ENCODE data around the gene TBC1D16.

Gene TBC1D16, protein sequence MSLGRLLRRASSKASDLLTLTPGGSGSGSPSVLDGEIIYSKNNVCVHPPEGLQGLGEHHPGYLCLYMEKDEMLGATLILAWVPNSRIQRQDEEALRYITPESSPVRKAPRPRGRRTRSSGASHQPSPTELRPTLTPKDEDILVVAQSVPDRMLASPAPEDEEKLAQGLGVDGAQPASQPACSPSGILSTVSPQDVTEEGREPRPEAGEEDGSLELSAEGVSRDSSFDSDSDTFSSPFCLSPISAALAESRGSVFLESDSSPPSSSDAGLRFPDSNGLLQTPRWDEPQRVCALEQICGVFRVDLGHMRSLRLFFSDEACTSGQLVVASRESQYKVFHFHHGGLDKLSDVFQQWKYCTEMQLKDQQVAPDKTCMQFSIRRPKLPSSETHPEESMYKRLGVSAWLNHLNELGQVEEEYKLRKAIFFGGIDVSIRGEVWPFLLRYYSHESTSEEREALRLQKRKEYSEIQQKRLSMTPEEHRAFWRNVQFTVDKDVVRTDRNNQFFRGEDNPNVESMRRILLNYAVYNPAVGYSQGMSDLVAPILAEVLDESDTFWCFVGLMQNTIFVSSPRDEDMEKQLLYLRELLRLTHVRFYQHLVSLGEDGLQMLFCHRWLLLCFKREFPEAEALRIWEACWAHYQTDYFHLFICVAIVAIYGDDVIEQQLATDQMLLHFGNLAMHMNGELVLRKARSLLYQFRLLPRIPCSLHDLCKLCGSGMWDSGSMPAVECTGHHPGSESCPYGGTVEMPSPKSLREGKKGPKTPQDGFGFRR
- total RNA-seq: 7.4 to 46.0 (median 15.9) reads per million in 4 experiments

- DNase-seq: no peak
Observed at GRCh38 chr17:80035687-80035936, at the start of gene TBC1D16. TBC1D16 (minus strand) TSS chr17:80035872; CDS start chr17:80013547, 22,325 bp downstream.

GRCh38 chr17:80084773-80085172, 49.1 kb upstream of the TBC1D16 start:
- no peak for DNase-seq

DNA sequence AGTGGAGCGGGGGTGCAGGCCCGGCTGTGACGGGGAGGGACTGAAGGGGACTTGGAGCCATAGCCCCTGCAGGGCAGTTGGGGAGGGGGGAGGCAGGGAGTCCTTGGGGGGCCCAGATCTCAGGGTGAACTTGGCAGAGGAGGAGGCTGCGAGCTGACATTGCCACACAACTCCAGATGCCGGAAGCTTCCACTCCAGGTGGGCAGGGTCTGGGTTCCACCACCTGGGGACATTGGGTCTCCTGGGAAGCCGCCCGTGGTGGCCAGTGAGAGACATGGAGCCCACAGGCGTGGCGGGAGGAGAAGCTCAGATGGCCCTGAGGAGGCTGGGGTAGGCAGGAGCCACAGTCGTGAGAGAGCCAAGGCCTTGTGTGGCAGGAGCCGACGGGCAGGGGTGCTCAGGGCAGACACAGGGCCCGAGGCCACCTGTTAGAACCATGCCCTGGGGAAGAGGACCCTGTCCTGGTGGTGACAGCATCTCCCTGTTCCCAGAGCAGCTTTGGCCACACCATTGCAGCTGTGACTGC, 47.5 kb upstream of the TBC1D16 start:
- no peak for DNase-seq

DNA sequence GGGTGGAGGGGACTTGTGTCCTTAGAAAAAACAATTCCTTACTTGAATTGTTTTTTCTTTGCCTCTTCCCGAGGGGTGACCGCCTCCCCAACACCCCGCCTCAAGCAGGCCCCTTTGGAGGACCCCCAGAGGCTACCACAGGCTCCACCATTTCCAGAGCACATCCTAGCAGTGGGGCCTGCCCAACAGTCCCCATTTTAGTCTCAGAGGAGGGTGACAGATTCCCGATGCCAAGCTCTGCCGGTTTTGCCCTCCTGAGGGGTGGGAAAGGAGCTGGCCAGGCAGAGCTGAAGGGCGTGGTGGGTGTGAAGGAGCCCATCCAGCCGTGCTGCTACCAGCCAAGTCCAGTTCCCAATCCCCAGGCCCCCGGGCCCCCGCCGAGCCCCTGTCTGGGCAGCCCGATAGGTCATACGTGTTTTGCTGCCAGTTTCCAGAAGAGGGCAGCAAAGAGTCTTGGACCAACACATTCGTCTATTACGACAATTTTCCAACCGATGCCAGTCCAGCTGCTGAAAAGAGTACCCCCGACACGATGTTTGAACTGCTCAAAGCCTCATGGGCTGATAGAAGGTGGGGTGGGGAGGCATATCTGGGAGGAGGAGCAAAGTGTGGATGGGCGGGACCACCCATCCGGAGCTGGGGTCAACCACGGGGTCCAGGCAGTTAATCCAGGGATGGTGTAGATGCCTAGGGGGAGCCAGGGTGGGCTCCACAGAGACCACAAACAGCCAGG, 46.9 kb upstream of the TBC1D16 start:
- DNase-seq: peak; percentile 34

GRCh38 chr17:80081596-80081995, 45.9 kb upstream of the TBC1D16 start:
- no peak for DNase-seq

- no peak for DNase-seq
Observed at GRCh38 chr17:80080081-80080480, 44.4 kb upstream of the TBC1D16 start.

DNA sequence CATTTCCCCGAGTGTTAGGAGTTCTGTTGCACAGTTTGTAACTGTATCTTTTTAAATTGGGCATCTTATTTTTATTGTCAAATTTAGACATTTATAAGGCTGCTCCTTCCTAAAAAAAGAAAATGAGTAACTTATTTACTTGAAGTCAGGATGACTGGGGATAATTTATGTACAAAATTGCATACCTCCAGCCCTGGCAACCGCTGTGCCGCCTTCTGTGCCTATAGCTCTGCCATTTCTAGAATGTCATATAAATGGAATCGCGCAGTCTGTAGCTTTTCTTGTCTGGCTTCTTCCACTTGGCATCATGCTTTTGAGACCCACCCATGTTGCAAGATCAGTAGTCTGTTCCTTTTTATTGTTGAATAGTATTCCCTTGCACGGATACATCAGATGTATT, 36.7 kb upstream of the TBC1D16 start:
- no peak for DNase-seq

- no peak for DNase-seq
Observed at GRCh38 chr17:80071116-80071841, 35.6 kb upstream of the TBC1D16 start.

- no peak for DNase-seq
Observed at GRCh38 chr17:80070375-80071115, 34.9 kb upstream of the TBC1D16 start.

DNA sequence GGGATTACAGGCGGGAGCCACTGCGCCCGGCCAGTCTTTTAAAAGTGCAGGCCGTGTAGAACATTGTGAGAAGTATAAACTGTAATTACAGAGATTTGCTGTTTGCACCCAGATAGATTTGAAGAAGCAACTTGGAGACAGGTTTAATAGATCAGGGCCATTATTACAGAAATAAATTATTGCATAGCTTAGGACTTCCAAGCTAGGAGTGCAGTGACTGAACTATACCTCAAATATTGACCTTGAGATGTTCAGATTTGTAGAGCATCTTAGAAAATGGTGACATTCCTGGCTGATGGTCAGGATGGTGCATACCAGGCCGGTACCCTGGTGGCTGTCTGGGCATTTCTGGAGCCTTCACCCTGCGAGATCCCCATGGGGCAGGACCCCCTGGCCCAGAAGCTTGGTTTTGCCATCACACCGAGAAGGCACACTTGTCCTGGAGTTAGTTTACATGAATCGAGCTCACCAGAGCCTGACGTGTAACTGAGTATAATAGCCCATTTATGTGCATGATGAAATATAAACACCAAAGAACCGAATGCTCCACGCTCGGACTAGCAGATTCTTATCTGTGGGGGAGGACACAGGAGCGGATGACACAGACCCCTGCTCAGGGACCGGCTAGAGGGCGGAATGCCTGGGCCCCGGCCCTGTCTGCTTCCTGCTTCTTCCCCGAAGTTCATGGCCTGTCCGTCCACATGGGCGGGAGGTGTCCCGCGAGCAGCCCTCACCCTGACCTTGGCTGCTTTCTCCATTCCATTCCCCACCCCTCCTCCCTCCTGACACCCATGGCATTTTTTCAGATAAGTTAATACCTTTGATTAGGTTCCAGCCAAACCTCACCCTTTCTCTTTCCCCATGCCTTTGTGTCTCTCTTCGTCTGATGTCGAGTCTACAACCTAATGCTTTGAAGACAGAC, 32.9 kb upstream of the TBC1D16 start:
- no peak for DNase-seq

DNA sequence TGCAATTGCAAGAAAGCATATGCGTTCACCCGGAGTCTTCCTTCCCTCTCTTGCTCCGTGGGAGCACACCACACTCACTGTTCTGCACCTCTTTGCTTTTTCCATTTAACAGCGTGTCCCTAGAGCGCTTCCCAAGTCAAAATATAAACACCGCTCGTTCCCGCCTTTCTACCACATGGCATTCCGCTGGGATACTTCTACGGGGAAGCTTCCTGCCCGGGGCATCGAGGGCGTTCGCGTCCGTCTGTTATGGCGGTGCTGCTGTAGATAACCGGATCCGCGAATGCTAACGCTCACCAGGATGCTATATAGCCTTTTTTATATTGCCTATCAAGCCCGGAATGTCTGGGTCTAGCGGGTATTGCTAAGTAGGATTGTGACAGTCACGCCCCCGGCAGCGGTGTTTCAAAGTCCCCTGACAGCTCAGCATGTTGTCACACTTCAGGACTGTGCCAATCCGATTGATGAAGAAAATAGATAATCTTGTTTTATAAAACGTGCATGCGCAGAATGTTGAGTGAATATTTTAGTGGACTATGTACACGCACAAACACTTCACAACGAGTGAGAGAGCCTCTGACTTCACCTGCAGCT, 31.8 kb upstream of the TBC1D16 start:
- no peak for DNase-seq

DNA sequence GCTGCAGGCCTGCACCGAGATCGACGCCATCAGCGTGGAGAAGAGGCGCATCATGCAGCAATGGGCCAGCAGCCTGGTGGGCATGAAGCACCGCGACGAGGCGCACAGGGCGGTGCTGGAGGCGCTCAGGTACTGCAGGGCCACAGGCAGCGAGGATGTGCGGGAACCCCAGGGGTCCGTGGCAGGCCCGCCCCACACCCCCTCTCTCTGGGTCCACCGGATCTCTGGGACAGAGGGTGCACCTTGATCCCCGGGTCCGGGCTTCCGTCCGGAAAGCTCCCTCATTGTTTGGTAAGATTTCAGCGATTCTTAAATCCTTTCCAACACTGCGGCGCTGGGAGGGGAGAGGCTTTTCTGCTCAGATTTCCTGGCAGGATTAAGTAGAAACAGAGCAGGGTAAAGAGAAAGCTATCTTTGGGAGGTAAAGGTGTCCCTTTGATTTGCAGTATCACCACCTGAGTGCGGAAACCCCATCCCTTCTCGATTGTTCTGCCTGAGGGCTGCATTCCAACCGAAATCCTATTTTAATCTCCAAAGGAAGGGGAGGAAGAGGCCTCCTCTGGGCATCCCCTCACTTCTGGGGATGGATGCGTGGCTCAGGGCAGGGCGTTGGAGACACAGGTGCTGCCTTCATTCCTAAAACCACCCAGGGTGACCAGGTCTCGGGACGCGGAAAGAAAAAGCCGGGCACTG, 30.0 kb upstream of the TBC1D16 start:
- no peak for DNase-seq

DNA sequence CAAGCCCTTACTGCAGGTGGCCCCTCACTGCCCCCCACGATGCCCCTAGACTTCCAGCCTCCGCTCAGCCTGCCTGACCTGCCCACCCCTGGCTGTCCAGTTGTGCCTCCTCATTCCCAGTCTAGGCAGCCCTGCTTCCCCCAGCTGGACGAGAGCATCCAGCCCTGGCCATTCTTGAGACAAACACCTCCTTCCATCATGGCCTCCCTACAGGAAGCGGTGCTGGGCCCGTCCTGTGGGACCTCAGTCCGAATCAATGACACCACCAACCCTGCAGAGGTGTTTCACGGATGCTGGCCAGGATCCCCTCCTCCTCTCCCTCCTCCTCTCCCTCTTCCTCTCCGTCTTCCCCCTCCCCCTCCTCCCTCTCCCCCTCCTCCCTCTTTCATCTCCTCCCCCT, 29.0 kb upstream of the TBC1D16 start:
- DNase-seq: no peak

DNA sequence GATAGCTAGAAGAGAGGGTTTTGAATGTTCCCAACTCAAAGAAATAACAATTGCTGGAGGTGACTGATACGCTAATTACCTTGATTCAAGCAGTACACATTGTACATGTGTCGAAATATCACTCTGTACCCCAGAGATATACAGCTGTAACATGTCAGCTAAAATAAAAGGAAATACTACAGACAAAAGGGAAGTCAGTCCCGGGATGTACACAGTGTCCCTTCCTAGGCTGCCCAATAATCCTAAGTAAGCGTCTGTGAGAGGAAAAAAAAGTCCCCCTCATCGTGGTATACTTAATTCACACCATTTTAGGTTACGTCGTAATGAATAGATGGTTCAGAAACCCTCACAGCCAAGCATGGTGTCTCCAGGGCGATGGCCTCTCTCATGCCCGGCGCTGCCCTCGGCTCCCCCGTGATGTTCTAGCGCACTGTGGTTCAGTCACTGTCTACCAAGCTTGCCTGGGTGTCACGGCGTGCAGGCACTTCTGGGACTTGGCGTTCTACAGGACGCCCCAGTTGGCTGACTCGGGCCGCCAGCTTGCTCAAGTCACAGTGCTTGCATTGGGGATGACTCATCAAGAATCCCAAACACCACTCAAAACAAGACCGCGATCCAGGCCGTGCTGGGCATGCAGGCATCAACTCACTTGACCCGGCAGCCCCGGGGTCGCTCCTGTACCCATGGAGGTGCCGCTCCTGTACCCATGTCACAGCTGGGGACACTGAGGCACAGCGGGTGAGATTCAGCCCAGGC, 28.3 kb upstream of the TBC1D16 start:
- DNase-seq: no peak

- no peak for DNase-seq
Observed at GRCh38 chr17:80061421-80061820, 25.7 kb upstream of the TBC1D16 start.

DNA sequence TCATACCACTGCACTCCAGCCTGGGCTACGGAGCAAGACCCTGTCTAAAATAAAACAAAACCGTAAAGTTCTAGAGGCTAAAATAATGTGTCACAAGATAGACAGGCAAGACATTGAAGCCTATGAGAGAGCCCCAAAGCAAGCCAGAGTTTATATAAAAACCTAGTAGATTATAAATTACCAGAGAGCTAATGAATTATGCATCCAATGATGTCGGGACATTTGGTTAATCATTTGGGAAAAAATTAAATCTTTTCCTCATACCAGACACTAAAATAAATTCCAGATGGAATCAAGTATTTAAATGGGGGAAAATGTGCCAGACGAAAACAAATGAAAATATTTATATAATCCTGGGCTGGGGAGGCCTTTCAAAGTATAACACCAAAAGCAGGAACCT, 25.0 kb upstream of the TBC1D16 start:
- DNase-seq: no peak

- DNase-seq: no peak
Observed at GRCh38 chr17:80058311-80058955, 22.8 kb upstream of the TBC1D16 start.

DNA sequence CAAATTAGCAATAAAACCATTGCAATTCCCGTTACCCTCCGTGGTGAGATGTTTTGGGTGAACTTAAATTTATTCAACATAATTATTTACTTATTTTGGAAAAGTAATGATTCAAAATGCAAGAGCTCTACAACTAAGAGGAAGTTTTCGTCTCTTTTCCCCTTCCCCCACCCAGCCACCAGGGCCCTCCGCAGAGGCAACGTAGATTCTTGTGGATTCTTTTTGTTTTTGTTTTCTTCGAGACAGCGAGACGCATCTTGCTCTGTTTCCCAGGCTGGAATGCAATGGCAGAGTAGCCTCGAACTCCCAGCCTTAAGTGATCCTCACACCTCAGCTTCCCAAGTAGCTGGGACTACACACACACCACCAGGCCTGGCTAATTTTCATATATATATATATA, 19.9 kb upstream of the TBC1D16 start:
- DNase-seq: no peak

GRCh38 chr17:80053102-80053501, 17.4 kb upstream of the TBC1D16 start:
- DNase-seq: no peak
